HS-27A (cell line): Measurements from ENCODE around the gene P2RX1.
"Not testable (repeated sequence)": the region's sequence is repeated elsewhere in the genome, so short reads cannot be mapped to it uniquely, and the experiment has no call there.

Experiments used
- DNase-seq: peaks from one replicate; pipeline ENCODE4 v3.0.0-alpha.2; 2012; ENCODE audit warnings: low read depth, missing footprints

Gene P2RX1

DNA sequence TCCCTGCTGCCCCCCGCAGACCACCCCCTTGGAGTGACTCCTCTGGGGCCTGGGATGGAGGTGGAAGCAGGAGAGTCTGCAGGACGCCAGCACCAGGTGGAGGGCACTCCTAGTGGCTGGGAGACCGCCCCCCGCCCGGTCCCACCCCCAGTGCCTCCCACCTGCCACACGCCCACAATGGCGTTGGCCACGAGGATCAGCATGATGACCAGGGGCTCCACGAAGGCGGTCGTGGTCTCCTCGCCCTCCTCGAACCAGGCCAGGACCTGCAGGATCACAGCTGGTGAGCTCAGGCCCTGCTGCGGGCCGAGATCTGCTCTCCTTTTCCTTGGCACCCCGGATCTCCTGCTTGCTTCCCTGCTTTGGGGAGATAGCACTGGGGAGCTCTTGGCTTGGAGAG is 35.2 kb upstream of the P2RX1 start:
- no peak for DNase-seq

DNA sequence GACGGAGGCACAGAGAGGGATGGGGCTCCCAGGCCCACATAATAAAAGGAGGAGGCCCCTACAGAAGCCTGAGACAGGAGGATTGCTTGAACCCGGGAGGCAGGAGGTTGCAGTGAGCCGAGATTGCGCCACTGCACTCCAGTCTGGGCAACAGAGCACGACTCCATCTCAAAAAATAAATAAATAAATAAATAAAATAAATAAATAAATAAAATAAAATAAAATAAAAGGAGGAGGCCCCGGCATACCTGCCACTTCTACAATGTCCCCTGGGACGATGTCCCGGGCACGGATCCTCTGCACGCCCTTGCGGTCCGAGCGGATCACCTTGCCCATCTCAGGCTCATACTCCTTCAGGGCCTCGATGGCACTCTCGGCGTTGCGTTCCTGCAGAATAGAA is 34.7 kb upstream of the P2RX1 start:
- no peak for DNase-seq

DNA sequence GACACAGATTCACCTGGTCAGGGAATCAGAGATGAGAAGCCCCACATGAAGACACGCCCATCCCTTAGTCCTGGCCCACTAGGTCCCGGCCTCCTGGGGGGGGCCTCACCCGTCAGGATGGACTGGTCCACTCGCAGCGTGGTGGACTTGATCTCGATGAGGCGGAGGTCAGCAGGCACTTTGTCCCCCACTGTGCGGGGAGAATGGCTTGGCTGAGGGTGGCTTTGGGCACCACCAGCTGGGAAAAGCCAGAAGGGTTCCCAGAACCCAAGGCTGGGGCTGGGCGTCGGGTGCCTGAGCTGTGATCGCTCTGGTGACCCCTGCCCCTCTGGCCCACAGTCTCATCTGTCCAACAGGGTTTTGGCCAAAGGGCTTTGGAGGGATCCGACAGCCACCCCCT is 34.3 kb upstream of the P2RX1 start:
- DNase-seq = no peak

DNA sequence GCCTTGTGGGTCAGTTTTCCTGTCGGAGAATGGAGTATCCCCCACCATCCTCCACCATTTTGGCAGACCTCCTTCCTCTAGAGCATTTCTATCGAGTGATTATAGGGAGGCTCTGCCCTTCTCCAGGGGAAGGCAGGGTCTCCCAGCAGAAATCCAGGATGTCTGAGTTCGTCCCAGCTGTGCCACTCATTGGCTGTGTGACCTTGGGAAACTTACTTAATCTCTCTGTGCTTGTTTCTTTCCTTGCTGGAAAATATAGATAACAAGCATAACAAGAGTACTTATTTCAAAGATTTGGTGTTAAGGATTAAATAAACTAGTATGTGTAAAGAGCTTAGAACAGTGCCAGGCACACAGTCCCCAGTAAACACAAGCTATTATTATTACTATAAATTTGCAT is 33.2 kb upstream of the P2RX1 start:
- DNase-seq = no peak

DNA sequence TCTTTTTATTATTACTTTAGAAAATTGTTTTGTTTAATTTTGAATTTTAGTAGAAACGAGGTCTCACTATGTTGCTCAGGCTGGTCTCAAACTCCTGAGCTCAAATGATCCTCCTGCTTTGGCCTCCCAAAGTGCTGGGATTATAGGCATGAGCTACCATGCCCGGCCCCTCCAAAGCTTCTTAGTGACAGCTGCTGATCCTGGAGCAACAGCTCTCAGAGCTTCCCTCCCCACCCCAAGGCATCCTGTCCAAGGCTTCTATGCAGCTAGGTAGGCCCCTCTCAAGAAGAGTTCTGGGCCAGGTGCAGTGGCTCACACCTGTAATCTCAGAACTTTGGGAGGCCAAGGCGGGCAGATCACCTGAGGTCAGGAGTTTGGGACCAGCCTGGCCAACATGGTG is 32.3 kb upstream of the P2RX1 start:
- DNase-seq = not testable (repeated sequence)

DNA sequence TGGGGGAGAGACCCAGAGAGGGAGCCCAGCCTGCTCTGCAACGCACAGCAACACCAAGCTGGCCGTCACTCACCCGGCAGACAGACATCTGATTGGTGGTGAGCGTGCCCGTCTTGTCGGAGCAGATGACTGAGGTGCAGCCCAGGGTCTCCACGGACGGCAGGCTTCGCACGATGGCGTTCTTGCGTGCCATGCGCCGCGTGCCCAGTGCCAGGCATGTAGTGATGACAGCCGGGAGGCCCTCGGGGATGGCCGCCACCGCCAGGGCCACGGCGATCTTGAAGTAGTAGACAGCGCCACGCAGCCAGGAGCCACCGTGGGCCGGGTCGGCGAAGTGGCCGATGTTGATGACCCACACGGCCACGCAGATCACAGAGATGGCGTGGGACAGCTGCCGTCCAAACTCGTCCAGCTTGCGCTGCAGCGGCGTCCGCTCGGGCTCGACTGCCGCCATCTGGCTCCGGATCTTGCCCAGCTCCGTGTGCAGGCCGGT is 31.1 kb upstream of the P2RX1 start:
- DNase-seq = no peak

DNA sequence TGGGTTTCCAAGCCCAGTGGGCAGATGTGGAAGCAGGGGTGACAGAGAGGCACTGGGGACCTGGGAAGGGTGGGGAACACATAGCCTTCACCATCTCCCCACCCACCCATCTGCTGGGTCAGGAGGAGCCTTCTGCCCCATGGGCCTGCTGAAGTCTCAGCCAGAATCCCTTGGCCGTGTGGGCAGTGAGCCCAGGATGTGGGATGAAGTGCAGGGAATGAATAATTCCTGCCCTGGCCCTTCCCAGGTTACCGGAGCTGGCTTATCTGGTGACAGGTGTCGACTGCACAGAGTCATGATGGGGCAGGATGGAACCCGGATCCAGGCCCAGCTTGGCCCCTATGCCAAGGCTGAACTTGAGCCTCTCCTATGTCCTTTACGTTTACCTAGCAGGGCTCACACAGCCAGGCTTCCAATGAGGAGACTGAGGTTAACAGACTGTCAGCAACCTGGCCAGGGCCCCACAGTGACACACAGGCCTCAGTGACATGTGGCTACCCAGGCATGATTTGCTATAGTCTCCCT is 30.5 kb upstream of the P2RX1 start:
- no peak for DNase-seq

DNA sequence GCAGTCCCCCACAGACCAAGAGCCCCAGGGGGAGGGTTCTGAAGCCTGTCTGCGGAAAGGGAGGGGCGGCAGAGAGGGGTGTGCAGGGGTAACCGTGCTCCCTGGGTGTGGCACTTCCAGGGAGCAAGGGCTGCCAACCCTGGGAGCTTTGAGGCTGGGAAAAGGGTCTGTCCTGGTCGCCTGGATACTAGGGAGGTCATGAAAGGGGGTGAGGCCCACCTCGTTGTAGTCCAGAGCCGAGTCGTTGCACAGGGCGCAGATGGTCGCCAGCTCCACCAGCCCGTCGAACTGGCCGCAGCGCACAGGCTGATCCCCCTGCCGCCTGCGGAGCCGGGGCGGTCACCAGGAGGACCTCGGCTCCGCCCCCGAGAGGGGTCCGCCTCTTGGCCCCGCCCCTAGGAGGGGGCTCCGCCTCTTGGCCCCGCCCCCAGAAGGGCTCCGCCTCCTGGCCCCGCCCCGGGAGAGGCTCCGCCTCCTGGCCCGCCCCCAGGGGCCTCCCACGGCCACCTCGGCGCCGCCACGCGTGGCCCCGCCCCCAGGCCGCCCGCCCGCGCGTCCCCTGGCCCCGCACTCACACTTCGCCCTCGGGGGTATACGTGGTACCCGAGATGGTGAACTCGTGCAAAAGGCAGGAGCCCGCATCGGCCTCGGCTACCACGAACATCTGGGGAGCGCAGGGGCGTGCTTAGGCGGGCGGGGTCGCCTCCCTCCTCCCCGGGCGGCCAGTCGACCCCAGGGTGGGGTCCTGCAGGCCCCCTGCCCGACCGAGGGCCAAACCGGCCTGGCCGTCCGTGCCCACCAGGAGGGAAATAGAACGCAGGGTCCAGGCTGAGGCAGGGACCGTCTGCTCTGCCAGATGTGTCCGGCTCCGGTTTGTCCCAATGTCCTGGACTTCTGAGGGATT is 28.5 kb upstream of the P2RX1 start:
- DNase-seq = no peak

DNA sequence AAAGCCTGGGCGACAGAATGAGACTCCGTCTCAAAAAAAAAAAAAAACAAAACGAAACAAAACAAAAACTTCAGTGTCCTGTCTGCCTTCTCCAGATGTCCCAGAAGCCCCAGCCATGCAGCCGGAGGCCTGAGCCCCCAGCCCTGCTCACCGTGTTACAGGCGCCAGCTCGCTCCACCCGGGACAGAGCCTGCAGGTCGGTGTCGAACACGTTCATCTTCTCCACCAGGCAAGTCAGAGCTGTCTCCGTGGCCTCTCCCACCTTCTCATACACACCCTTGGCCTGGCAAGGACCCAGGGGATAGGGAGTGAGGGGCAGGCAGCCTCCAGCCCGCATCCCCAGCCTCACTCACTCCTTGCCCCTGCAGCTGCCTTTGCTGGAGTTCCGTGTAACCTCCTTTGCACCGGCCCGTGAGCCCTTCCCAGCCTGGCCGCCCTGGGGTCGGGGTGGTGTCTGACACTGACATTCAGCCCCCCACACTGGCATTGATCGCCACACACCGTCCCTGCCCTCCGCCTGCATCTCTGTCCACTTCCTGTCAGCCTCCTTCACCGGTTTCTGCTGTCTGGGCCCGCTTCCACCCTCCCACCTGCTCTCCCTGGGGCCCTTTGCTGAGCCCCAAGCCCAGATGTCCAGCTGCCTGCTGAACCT is 27.1 kb upstream of the P2RX1 start:
- DNase-seq = no peak

DNA sequence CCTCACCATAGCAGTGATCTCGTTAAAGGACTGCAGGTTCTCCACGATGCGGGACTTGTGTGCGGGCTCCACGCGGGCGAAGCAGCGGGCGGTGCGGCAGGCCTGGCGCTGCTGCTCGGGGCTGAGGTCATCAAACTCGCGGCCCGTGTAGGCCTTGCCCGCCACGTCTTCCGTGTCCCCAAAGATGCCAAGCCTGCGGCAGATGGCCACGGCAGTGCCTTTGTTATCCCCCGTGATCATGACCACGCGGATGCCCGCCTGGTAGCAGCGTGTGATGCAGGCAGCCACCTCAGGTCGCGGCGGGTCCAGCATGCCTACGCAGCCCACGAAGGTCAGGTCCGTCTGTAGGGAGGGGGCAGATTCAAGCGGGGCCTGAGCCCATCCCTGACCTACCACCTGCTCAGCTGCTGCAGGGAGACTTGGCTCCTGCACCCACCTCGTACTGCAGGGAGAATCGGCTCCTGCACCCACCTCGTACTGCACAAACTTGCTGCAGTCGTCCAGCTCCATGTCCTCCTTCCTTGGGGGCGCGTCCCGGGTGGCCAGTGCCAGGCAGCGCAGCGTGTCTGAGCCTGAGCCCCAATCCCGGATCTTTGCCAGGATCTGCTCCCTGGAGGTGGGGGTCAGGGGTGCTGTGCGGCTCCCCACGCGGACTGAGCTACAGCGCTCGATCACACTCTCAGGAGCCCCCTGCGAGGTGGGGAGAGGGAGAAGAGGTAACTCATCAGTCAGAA is 24.9 kb upstream of the P2RX1 start:
- no peak for DNase-seq

DNA sequence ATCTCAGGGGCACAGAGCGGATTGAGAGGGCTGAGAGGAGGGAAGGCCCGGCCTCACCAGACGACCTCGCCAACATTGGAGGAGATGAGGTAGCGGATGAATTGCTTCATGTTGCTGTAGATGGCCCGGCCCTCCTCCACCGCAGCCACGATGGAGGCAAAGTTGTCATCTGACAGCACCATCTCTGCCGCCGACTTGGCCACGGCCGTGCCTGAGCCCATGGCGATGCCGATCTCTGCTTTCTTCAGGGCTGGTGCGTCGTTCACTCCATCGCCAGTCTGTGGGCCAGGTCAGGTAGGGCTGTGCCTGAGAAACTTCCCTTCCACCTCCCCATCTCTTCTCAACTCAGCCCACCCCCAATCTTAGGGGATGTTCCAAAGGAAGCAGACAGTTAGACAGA is 21.1 kb upstream of the P2RX1 start:
- no peak for DNase-seq

DNA sequence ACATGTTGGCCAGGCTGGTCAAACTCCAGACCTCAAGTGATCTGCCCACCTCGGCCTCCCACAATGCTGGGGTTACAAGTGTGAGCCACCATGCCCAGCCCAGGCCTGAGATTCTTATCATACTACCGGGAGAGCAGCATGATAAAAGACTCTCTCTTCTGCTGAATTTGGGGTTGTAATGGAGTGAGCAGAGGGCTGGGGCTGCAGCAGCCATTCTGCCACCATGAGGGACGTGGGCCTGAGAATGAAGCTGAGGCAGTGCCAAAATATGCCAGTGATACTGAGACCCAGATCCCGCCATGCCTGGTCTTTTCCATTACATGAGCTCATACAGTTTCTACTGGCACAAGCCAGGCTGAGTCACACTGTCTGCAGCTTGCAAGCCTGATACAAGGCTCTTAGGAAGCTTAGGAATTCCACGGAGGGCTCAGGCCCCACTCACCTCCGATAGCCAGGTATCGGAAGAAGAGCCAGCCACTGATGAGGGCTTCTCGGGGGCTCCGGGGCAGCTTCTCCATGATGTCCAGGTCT is 19.6 kb upstream of the P2RX1 start:
- DNase-seq = no peak

DNA sequence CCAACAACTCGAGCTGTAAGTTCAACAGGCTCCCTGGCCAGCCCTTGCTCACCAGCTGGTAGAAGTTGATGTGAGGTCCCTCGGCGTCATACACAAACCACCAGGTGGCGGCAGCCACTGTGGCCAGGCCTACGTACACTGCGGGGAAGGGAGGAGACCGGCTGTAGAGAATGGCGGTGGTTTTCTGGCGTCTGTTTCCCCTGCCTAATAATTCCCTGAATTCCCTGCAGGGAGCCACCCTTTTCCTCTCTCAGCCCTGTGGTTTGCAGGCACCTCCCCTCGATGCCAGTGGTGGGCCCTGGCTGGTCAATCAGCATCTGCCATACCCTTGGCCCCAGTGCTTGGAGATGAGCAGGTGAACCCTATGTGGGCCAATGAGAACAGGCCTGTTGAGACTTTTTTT is 18.9 kb upstream of the P2RX1 start:
- no peak for DNase-seq

DNA sequence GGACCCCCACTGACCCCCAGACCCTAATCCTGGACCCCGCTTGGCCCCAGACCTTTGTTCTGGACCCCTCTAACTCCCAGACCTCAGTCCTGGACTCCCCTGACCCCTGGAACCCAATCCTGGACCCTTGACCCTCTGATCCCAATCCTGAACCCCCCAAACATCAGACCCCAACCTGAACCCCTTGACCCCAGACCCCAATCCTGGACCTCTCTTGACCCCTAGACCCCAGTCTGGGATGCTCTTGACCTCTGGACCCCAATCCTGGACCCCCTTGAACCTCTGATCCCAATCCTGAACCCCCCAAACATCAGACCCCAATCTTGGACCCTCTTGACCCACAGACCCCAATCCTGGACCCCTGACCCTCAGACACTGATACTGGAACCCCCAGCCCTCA is 13.5 kb upstream of the P2RX1 start:
- no peak for DNase-seq

DNA sequence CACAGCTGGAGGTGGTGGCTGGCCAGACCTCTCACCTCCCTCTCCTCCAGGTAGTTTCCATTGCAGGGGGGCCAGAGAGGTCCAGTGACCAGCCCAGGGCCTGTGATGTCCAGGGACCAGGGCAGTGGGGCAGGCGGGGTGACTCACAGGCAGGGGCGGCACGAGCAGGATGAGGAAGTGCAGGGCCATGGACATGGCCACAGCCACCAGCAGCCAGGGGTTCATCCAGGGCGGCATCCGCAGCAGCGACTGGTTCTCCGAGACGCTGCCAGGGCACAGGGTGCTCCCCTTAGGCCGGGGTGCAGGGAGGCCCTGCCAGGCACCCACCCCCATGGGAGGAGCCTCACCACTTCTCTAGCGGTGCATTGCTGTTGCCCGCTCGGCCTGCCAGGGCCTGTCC is 12.9 kb upstream of the P2RX1 start:
- DNase-seq = no peak

DNA sequence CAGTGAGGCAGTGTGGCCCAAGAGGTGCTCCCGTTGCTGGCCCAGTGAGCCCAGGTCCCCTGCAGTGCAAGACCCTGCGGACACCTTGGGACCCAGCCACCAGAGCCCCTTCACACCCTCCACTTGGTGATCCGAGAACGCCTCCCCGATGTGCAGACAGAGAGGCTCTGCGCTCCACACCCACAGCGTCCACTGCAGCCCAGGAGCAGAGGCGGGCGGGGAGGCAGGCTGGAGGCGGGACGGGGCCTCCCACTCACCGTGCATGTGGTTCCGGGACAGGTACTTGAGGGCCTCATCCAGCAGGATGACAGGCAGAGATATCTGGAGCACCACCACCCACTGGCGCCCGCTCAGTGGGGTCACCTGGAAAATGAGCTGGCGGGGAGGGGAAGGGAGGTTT is 12.1 kb upstream of the P2RX1 start:
- DNase-seq = no peak

DNA sequence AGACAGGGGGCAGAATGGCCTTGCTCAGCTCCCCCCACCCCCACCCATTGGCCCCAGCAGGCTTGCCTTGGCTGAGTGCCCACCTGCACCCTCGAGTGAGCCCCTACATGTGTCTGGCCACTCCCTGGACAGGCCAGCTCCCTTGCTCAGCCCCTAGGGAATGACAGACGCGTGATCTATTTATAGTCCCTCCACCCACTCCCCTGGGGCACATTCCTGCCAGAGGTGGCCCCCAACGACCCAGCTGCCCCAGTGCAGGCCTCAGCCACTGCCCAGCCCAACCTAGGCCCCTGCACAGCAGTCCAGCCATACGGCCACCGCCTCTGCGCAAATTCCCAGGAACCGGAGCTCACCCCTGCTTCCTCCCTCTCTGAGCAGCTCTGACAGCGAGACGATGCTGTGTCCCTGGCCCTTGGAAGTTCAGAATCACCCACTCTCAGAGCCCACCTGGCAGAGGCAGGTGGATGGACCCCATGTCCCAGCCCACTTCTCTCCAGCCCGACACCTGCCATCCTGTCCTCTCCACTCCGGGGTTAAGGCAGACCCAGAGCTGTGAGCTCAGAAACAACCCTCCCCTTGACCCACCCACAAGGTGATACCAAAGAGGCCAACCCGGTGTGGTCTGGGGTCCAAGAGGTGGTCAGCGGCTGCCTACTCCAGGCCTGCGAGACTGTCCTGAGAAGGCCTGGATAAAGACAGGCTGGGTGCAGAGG is 11.5 kb upstream of the P2RX1 start:
- DNase-seq = no peak

DNA sequence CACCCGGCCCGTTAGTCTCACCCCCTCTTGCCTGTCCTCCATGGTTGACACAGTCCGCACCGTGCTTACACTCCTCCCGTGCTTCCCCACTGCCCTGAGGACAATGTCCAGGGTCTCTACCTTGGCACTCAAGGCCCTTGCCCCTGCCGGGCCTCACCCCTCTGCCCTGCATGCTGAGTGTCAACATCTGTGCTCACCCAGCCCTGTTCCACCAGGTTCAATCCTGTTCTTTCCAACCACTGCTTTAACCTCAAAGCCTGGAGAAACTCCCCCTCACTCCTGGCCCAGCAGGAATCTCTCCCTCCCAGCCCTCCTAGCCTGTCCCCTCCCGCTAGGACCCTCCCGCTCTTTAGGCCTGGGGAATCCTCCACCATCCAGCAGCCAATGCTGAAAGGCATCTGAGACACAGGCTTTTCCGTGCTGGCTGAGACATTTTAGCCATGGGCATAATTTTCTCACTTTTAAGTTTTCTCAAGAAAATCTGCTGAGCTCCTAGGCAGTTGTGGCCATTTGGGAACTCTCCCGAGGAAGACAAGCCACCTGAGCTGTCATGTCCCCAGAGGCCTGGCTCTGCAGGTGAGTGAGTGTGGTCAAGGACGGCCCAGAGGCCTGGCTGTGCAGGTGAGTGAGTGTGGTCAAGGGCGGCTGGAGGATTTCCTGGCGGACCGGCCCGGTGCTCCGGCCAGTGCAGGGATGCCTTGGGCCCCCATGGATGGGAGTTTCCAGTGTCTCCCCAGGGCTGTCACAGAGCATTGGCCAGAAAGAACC is 10.8 kb upstream of the P2RX1 start:
- no peak for DNase-seq

DNA sequence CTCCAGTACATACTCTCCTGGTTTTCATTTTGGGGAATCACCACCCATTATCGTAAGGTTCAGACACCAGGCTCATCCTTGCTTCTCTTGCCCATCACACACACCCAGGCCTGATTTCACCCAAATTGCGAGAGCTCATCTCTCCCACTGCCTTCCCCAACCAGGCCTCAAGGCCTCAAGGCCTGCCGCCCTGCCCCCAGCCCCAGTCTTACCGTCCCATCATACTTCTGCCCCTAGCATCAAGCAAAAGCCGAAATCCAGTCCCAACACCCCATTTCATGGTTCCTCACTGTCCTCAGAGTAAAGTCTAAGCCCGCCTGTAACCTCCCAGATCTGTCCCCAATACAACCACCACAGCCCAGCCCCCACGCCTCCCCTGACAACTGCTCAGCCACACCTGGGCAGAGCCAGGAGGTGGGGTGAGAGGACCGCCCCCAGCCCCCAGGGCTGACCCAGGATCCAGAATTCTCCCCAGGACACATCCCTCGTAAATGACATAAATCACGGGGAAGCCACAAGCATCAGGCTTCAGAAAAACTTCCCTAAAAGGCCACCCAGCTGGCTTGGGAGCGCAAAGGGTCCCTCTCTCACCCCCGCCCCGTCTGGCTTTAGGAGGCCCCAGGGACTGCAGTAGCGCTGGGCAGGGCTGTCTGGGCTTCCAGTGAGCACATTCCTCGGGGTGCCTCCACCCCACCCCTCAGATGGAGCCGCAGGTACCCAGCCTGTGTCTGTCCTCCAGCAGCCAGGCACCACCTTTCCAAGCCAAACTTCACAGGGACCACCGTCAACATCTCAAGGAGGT is 9.6 kb upstream of the P2RX1 start:
- no peak for DNase-seq
